Stimulated activated CD8-positive, alpha-beta memory T cell treated with anti-CD3 and anti-CD28 coated beads, Interleukin-7, amount 100 ng/mL, for 48 hours (primary cell): ENCODE data around the gene RERE.

Experiments used
- DNase-seq, 2 donors: peaks; one replicate each; pipeline ENCODE4 v3.0.0-alpha.2; 2020; ENCODE audit warnings: low read depth in 1 of 2; ENCODE audit errors: extremely low read depth in 1 of 2

The RERE gene

DNA sequence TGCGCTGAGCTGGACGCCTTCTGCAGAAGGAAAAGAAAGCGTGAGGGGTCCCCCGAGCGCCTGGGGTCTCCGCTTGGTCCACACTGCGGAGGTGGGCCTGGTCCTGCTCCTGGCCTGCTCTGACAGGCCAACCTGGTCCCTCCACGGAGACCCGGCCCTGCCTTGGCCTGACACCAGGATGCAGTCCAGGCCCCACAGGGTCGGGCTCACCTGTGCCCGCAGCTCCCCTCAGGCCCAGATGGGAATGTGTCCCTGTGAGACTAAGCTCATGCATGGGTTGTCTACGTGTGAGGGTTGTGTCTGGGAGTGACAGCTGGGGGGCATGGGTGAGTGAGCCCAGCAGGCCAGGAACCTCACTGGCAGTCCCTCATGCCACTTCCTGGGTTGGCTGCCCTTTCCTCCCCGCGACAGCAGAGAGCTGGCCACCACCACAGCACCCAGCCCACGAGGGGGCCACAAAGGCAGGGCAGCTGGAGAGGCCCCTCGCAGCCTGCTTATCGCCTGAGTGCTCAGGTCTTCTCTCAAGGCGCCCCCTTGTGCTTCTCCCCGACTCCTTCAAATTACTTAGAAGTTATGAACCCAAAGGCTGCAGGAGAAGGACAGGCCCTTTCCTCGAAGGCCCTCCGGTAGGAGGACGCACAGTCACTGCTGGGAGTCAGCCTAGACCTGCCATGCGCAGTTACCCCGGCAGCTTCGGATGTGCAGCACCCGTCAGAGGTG is 458.4 kb downstream of the RERE start:
- no peak for DNase-seq

DNA sequence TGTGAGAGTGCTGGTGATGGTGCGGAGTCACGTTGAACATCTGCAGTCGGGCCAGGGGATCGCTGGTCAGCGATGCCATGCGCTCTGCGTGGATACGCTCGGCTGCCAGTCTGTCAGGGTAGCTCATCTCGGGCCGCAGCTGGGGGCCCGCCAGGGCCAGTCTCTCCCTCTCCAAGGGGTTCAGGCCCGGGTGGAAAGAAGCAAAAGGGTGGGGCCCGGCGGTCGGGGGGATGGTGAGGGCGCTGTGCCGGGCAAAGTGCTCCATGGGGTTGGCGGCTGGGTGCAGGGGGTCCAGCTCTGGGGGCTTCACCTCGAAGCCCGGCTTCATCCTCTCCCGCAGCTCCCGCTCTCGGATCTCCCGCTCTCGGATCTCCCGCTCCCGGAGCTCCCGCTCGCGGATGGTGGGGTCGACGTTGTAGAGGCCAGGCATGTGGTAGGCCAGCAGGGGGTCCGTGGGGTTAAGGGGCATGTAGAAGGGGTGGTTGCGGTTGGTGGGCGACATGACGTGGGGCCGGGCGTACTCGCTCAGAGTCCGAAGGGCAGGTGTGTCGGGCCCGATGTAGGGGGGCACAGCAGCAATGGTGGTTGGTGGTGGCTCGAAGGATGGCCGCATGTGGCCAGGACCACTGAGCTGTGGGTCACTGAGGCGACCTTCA is 459.1 kb downstream of the RERE start:
- no peak for DNase-seq

DNA sequence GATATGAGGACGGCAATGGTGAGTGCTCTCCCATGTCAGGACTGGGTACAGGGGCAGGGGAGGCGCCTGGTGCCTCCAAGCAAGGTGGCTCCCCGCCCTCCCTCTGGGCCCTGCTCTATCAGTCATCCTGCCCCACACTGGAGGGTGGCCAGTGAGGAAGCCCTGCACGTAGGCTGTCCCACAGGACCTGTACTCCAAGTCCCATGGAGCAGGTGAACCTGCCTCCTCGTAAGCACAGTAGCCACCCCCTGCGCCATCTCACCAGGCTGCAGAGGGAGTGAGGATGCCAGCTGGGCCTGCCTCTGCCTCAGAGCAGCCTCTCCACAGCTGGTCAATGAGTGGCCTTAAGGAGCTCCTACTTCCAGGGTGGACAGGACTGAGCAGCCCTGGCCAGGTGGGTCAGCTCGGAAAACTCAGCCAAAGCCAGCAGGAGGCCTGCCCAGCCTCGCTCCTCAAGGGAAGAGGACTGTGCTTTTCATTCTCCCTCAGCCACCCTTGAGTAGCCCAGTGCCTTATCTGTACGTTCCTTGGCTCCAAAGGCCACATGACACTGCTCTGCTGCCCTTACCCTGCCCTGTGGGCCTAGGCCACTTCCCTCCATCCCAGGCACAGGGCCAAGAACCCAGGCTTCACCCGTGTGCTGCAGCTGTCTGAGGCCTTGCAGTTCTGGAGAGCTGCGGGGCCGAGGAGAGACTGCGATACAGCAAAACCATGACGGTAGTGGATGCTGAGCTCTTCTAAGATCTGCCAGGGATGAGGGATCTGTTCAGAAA is 459.9 kb downstream of the RERE start:
- DNase-seq = no peak

DNA sequence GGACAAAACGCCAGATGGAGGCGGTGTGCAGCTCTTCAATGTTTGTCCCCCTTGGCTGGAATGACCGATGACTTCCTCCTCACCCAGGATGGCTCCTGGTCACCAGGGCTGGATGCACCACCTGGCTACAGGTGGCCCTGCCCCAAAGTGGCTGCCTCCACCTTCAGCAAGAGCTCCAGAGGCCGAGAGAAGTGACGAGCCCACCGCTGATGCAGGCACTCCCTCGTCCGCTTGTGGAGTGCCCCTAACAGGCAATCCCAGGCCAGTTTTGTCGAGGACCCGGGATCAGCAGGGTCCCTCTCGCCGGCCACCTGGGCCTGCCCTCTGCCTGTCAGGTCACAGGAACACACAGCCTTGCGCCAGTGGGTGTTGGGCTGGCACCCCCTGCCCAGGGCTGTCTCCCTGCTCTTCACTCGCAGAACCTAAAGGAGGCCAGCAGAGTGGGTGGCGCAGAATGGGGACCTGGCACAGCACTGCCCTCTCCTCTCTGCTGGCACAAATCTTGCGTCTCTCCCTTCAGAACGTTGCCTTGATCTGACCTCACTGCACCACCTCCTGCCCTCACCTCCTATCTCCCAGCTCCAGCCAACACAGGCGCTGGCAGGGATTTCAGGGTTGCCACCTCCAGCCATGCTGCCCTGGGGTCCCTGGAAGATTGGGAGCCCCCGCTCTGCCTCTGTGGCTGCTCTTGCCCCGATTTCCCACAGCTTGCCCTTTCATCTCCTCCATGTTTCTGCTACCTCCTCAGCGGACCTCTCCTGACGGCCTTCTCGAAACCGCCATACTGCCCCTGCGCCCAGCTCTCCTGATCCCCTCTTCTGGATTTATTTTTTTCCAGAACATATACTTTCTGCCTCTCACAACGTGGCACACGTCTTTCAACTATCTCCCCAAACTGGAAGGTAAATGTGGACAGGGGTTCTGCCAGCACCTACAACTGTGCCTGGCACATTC is 460.9 kb downstream of the RERE start:
- DNase-seq = no peak

DNA sequence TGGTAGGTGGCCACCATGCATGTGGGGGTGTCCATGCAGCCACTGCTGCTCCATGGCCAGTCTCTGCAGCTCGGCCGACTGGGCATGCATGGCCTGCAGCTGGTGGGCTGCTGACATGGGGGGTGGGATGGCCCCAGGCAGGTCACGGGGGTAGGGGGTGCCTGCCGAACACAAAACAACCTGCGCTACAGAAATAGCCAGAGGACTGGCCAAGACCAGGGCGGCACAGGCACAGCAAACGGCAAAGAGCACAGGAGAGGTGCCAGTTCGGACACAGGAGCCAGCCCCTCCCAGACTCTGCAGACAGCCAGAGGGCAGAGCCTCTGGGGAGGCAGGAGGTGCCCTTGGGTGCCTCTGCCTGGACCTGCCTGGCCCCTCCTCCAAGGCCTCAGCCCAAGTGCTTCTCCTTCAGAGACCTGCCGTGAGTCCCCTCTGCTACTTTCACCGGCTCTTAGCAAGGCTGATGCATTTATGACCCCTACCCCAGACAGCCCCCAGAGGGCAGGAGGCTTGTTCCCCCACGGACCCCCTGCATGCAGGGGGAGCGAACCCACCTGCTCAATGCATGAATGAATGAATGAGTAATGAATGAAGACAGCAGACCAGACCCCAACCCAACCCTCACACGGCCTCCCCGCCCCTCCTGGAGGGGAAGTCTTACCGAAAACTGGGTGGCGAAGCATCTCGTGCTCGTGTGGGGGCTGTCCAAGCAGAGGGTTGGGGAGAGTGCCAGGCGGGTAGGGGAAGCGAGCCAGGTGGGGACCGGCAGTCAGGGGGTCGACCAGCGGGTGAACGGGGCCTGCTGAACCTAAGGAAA is 461.8 kb downstream of the RERE start:
- no peak for DNase-seq

DNA sequence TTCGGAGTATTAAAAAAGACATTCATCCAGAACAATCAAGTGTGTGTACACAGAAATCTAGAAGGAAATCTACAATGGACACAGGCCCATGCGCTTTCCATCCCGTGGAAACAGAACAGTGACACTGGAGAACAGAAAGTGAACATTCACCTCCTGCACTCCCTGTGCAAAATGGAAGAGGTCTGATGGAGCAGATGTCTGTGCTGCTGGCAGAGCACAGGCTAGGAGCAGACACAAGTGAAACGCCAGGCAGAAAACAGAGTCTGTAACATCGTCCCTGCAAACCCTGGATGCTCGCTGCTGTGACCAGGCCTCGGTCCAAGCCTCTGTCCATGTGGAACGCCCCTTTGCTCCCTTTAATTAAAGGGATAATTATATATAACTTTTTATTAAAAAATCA is 463.4 kb downstream of the RERE start:
- no peak for DNase-seq

DNA sequence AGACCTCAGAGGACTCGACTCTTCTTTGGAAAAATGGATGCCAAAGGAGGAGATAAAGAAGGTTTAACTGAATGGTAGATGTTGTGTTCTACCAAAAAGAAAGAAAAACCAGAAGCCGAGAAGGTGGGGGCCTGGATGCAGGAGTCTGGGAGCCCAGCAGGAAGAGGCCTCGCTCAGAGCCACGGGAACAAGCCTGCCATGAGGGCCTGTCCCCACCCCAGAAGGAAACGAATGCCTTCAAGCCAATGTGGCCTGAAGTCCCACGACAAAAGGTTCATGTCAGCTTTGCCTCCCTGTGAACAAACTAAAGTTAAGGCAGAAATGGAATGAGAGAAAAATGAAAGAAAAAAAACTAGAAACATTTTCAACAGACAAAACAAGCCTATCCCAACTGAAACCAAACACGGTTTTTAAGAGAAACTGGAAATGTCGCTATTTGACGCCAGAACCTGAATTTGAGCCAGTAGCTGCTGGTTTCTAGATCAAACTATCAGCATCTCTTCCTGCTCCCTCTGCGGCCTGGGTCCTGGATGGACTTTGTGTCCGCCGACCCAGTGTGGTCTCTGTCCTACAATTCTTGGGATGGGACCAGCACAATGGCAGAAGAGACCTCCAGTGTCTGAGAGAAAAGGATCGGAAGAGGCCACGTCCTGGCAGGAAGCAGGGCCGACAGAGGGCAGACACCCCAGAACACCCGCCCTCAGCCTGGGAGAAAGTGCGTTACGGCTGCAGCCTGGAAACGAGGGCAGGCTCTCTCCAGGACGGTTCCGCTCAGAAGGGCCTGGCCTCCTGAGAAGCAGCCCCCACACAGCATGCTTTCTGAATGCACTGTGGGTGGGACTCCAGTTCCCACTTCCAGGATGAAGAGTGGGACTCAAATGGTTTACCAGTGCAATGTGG is 464.3 kb downstream of the RERE start:
- no peak for DNase-seq

DNA sequence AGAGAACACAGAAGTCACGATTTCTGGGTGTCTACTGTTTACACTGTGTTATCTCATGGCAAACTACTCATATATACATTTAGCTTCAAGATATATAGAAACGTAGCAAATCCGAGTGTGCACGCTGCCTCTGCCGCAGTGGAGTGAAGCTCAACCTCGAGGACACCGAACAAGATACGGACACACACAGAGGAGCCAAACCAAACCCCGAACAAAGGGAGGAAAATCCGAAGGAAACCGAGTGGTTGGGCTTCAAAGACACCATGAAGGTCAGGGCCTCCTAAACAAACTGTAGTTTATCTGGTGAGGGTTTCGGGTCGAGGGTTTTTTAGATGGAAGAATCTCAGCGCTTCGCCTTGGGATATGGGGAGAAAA is 465.0 kb downstream of the RERE start:
- DNase-seq = no peak

DNA sequence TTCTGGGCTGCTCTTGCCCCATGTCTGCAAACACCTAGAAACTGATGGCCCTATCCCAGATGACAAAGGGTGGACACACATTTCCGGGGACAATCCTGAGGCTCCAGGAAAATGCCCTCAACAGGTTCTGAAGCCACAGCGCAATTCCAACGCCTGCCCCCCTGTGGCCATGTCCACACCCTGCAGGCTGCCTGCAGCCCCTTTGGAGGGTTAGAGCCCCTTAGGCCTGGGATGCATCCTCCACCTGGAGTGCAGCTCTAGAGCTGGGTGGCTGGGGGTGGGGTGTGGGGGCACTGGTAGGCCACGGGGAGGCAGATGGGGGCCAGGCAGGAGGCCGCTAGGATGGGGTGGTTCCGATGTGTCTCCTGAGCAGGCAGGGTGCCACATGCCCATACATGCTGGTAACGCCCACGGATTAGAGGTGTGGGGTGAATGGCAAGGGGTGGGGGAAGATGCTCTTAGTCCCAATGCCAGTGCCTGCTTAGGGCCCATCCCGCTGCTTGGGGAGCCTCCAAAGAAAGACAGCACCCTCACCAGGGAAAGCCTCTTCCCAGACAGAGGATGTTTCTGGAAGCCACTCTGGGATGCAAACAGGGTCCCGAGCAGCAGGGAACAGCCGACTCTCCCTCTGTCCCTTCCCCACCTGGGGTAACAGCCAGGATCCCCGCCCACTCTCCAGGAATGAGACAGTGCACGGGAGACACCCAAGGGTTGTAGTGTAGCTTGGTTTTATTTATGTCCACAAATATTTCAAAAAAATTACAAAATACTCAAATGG is 465.6 kb downstream of the RERE start:
- DNase-seq = no peak

DNA sequence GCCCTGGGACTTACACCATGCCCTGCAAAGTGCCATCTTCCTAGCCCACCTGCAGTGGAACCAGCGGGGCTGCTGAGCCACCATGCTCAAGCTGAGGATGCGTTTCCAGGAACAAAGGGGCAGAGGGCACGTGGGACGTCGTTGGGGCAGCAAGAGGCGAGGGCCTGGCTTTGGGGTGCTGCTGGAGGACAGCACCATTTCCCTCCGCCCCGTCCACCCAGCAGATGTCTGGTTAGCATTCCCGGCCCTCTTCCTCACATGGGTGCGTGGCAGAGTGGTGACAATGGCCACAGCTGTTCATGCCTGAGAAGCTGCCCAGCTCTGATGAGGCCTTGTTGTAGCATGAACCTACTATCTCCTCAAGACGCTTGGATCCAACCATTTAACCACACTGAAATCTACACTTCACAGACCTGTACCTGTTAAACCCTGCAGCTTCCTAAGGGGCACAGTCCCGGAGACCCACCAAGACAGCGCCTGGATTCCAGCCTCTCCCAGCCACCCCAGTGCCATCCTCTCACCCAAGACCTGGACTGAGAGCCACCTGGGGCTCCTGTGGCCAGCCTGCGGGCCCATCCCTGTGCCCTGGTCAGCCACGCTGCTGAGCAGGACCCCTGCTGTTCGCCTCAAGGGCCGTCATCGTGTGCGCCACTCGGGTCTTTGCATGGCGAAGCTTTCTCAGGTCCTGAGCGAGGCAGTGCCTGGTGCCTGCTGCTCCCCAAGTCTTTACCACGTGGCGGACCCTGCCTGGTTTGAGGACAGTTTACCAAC is 466.3 kb downstream of the RERE start:
- no peak for DNase-seq

DNA sequence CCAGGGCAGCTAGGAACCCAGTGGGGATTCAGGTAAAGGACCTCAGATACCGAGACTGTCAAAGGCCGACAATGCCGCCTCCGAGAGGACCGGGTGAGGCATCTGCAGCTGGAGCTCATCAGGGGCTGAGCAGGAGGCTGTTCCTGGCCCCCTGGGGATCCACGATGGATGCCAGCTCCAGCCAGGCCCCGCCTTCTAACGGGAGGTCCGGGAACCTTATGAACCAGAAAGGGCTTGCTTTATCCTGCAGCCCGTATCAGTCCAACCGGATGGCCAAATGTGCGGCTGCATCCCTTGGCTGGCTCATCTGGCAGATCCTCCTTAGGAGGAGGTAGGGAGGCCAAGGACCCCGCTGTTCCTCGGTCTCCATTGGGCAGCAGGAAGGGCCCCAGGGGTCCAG is 467.5 kb downstream of the RERE start:
- no peak for DNase-seq

DNA sequence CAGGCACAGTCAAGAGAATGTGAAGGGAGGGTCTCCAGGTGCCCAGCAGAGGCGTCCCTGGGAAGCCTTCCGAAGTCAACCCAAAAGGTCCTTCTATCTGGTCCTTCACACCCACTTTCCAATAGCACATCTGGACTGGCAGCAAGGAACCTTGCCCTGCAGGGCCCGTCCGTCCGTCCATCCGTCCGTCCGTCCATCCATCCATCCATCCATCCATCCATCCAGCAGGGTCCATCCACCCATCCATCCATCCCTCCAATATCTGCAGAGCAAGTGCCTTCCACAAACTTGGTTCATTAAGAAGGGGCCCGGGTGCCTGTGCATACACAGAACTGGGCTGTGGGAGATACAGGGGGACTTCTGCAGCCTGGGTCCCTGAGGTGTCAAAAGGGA is 468.0 kb downstream of the RERE start:
- DNase-seq = no peak

DNA sequence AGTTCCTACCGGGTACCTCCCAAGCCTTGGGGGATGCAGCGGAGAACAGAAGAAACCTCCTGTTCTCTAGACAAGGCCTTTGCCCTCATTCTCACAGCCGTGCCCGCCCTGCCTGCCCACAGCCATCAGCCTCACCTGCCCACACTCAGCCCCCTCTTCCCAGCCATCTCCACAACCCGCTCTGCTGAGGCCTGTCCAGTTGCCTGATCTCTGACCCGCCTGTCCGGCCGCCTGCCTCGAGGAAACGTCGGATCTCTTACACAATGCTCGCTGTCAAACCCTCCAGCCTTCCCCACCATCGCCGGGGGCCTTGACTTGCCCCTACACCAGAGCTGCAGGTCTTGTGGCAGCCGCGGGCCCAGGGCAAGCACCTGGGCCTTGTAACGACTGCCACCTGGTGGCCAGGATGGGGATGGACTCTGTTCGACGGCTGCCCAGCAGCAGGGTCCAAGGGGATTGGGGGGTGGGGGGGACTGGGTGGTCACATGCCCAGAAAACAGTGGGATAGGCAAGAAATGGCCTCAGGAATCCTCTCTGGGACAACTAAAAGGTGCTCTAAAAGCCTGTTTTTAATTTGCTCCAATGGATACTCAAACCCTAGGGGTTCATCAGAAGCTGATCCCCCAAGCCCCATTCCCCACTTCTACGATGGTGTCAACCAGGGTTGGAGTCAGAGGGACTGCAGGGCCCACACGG is 468.5 kb downstream of the RERE start:
- DNase-seq = peak; percentile 22 to 29

DNA sequence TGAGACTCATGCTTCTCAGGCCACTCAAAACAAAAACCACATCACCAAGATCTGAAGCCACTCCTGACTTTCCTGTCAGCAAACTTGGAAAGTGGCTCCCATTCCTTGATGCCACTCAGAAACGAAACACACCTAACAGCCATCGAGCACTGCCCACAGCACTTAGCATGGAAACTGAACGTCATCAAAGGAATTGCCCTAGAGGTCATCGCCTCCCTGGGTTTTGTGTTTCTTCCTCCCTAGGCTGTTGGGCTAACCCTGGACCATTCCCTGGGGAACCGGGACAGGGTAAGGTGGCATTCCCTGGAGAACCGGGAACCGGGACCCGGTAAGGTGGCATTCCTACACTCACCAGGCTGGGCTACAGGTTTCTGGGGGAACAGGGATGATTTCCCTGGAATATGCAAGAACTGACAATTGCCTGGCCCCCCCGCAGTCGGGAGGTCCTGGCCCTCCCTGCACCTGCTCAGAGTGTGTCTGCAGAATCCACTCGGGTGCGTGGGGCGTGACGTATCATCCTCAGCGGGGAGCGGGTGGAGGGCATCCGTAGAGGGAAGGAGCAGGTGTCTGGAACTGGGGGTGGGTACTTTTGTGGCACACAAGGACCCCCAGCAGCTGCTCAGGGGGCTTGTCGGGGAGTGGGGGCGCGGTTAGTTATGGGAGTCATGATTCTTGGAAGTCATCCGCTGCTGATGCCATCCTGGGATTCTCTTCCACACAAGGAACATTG is 469.2 kb downstream of the RERE start:
- DNase-seq = no peak

DNA sequence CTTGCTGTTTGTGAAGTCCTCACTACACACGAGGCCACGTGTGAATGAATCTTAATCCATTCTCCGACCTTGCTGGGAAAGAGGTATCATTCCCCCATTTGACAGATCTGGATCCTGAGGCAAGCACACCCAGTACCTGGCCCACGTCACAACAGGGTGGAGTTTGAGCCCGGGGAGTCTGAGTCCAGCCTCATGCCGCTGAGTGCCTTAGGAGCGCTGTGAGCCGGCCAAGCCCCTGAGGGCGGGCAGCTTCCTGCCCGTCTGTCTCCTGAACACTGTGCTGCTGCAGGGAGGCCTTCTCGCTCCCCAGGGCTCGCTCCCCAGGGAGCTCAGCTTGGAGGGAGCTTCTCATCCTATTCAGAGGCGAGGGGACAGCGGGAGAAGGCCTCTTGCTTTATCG is 469.8 kb downstream of the RERE start:
- no peak for DNase-seq
